ENCODE results near the gene DIP2A. TPM values are rescaled to one million over a fixed set of nuclear protein-coding genes. Genes with fewer than 3 reads are reported as not detected.

DIP2A gene
- total and polyA plus RNA-seq, 2 donors = 11.9 to 53.1 TPM

- H3K4me1 ChIP-seq (ENCODE audit: control insufficient read depth in 2 of 2, insufficient read depth in 2 of 2, low read length in 2 of 2) = peaks cover 0 to 31% of the 10 kb centered on the region in 2 donors
- no peak for DNase-seq (ENCODE audit: low read depth in 6 of 9, low spot score in 9 of 9)
- H3K36me3 ChIP-seq (ENCODE audit: control insufficient read depth in 2 of 2, insufficient read depth in 2 of 2, low read length in 1 of 2) = peaks cover 42 to 57% of the 10 kb centered on the region in 2 donors
- H3K9me3 ChIP-seq (ENCODE audit: control insufficient read depth in 2 of 2, insufficient read depth in 1 of 2, low read length in 1 of 2) = peaks cover 0 to 3% of the 10 kb centered on the region in 2 donors
- WGBS = 98% methylated on average over 18 of the region's 18 CpGs
- H3K27me3 ChIP-seq (ENCODE audit: control insufficient read depth in 2 of 2, insufficient read depth in 1 of 2, low read length in 1 of 2) = no peaks in the 10 kb centered on the region
- H3K4me3 ChIP-seq (ENCODE audit: low read length in 2 of 2) = no peak overlapping the region
- no peak overlapping the region for H3K27ac ChIP-seq (ENCODE audit: low read depth in 1 of 2, low read length in 1 of 2)
Observed at GRCh38 chr21:46549650-46550049, 91.0 kb downstream of the DIP2A start.

- Histone ChIP-seq H3K4me3 (ENCODE audit: low read length in 2 of 2) (no peak overlapping the region), H3K9me3 (ENCODE audit: control insufficient read depth in 2 of 2, insufficient read depth in 1 of 2, low read length in 1 of 2) (peaks cover 0 to 3% of the 10 kb centered on the region in 2 donors), H3K27me3 (ENCODE audit: control insufficient read depth in 2 of 2, insufficient read depth in 1 of 2, low read length in 1 of 2) (no peaks in the 10 kb centered on the region), H3K4me1 (ENCODE audit: control insufficient read depth in 2 of 2, insufficient read depth in 2 of 2, low read length in 2 of 2) (peaks cover 0 to 31% of the 10 kb centered on the region in 2 donors), H3K27ac (ENCODE audit: low read depth in 1 of 2, low read length in 1 of 2) (peak overlapping the region; percentile 73 to 89), H3K36me3 (ENCODE audit: control insufficient read depth in 2 of 2, insufficient read depth in 2 of 2, low read length in 1 of 2) (peaks cover 46 to 59% of the 10 kb centered on the region in 2 donors)
- peak in 5 of 9 donors; percentile 28 to 74 (median 35) for DNase-seq (ENCODE audit: low read depth in 6 of 9, low spot score in 9 of 9)
- WGBS = 49% methylated on average over 12 of the region's 12 CpGs
Observed at GRCh38 chr21:46550116-46550941, 91.6 kb downstream of the DIP2A start.

GRCh38 chr21:46551636-46552241, 93.0 kb downstream of the DIP2A start:
- Histone ChIP-seq H3K9me3 (ENCODE audit: control insufficient read depth in 2 of 2, insufficient read depth in 1 of 2, low read length in 1 of 2) (peaks cover 0 to 3% of the 10 kb centered on the region in 2 donors), H3K27ac (ENCODE audit: low read depth in 1 of 2, low read length in 1 of 2) (peak overlapping the region; percentile 52 to 86), H3K4me1 (ENCODE audit: control insufficient read depth in 2 of 2, insufficient read depth in 2 of 2, low read length in 2 of 2) (peaks cover 0 to 31% of the 10 kb centered on the region in 2 donors), H3K36me3 (ENCODE audit: control insufficient read depth in 2 of 2, insufficient read depth in 2 of 2, low read length in 1 of 2) (peaks cover 40 to 55% of the 10 kb centered on the region in 2 donors), H3K4me3 (ENCODE audit: low read length in 2 of 2) (no peak overlapping the region), H3K27me3 (ENCODE audit: control insufficient read depth in 2 of 2, insufficient read depth in 1 of 2, low read length in 1 of 2) (no peaks in the 10 kb centered on the region)
- WGBS = 67% methylated on average over 24 of the region's 24 CpGs
- DNase-seq (ENCODE audit: low read depth in 6 of 9, low spot score in 9 of 9) = no peak

- H3K4me3 ChIP-seq (ENCODE audit: low read length in 2 of 2) = no peak overlapping the region
- WGBS = 38% methylated on average over 5 of the region's 5 CpGs
- peak overlapping the region; percentile 53 to 86 for H3K27ac ChIP-seq (ENCODE audit: low read depth in 1 of 2, low read length in 1 of 2)
- peaks cover 0 to 3% of the 10 kb centered on the region in 2 donors for H3K9me3 ChIP-seq (ENCODE audit: control insufficient read depth in 2 of 2, insufficient read depth in 1 of 2, low read length in 1 of 2)
- H3K27me3 ChIP-seq (ENCODE audit: control insufficient read depth in 2 of 2, insufficient read depth in 1 of 2, low read length in 1 of 2) = no peaks in the 10 kb centered on the region
- peaks cover 0 to 32% of the 10 kb centered on the region in 2 donors for H3K4me1 ChIP-seq (ENCODE audit: control insufficient read depth in 2 of 2, insufficient read depth in 2 of 2, low read length in 2 of 2)
- peaks cover 44 to 57% of the 10 kb centered on the region in 2 donors for H3K36me3 ChIP-seq (ENCODE audit: control insufficient read depth in 2 of 2, insufficient read depth in 2 of 2, low read length in 1 of 2)
- peak in 6 of 9 donors; percentile 6 to 70 (median 36) for DNase-seq (ENCODE audit: low read depth in 6 of 9, low spot score in 9 of 9)
Observed at GRCh38 chr21:46552274-46552673, 93.6 kb downstream of the DIP2A start.

GRCh38 chr21:46552865-46553379, 94.2 kb downstream of the DIP2A start:
- WGBS = 98% methylated on average over 5 of the region's 5 CpGs
- H3K4me1 ChIP-seq (ENCODE audit: control insufficient read depth in 2 of 2, insufficient read depth in 2 of 2, low read length in 2 of 2) = peaks cover 0 to 38% of the 10 kb centered on the region in 2 donors
- peak overlapping the region; percentile 86 to 89 for H3K27ac ChIP-seq (ENCODE audit: low read depth in 1 of 2, low read length in 1 of 2)
- H3K4me3 ChIP-seq (ENCODE audit: low read length in 2 of 2) = no peak overlapping the region
- peaks cover 0 to 3% of the 10 kb centered on the region in 2 donors for H3K9me3 ChIP-seq (ENCODE audit: control insufficient read depth in 2 of 2, insufficient read depth in 1 of 2, low read length in 1 of 2)
- H3K27me3 ChIP-seq (ENCODE audit: control insufficient read depth in 2 of 2, insufficient read depth in 1 of 2, low read length in 1 of 2) = no peaks in the 10 kb centered on the region
- H3K36me3 ChIP-seq (ENCODE audit: control insufficient read depth in 2 of 2, insufficient read depth in 2 of 2, low read length in 1 of 2) = peaks cover 50 to 63% of the 10 kb centered on the region in 2 donors
- DNase-seq (ENCODE audit: low read depth in 6 of 9, low spot score in 9 of 9) = no peak

- 99% methylated on average over 13 of the region's 13 CpGs for WGBS
- Histone ChIP-seq H3K36me3 (ENCODE audit: control insufficient read depth in 2 of 2, insufficient read depth in 2 of 2, low read length in 1 of 2) (peaks cover 49 to 62% of the 10 kb centered on the region in 2 donors), H3K4me3 (ENCODE audit: low read length in 2 of 2) (no peak overlapping the region), H3K27ac (ENCODE audit: low read depth in 1 of 2, low read length in 1 of 2) (no peak overlapping the region), H3K27me3 (ENCODE audit: control insufficient read depth in 2 of 2, insufficient read depth in 1 of 2, low read length in 1 of 2) (no peaks in the 10 kb centered on the region), H3K9me3 (ENCODE audit: control insufficient read depth in 2 of 2, insufficient read depth in 1 of 2, low read length in 1 of 2) (no peaks in the 10 kb centered on the region), H3K4me1 (ENCODE audit: control insufficient read depth in 2 of 2, insufficient read depth in 2 of 2, low read length in 2 of 2) (peaks cover 0 to 48% of the 10 kb centered on the region in 2 donors)
- DNase-seq (ENCODE audit: low read depth in 6 of 9, low spot score in 9 of 9) = no peak
Observed at GRCh38 chr21:46553993-46554392, 95.3 kb downstream of the DIP2A start.

- Histone ChIP-seq H3K36me3 (ENCODE audit: control insufficient read depth in 2 of 2, insufficient read depth in 2 of 2, low read length in 1 of 2) (peaks cover 54 to 60% of the 10 kb centered on the region in 2 donors), H3K27me3 (ENCODE audit: control insufficient read depth in 2 of 2, insufficient read depth in 1 of 2, low read length in 1 of 2) (no peaks in the 10 kb centered on the region), H3K9me3 (ENCODE audit: control insufficient read depth in 2 of 2, insufficient read depth in 1 of 2, low read length in 1 of 2) (no peaks in the 10 kb centered on the region), H3K4me3 (ENCODE audit: low read length in 2 of 2) (no peak overlapping the region), H3K27ac (ENCODE audit: low read depth in 1 of 2, low read length in 1 of 2) (no peak overlapping the region), H3K4me1 (ENCODE audit: control insufficient read depth in 2 of 2, insufficient read depth in 2 of 2, low read length in 2 of 2) (peaks cover 0 to 53% of the 10 kb centered on the region in 2 donors)
- 96% methylated on average over 30 of the region's 30 CpGs for WGBS
- no peak for DNase-seq (ENCODE audit: low read depth in 6 of 9, low spot score in 9 of 9)
Observed at GRCh38 chr21:46554431-46555224, 95.9 kb downstream of the DIP2A start.

- Histone ChIP-seq H3K27me3 (ENCODE audit: control insufficient read depth in 2 of 2, insufficient read depth in 1 of 2, low read length in 1 of 2) (no peaks in the 10 kb centered on the region), H3K27ac (ENCODE audit: low read depth in 1 of 2, low read length in 1 of 2) (no peak overlapping the region), H3K4me1 (ENCODE audit: control insufficient read depth in 2 of 2, insufficient read depth in 2 of 2, low read length in 2 of 2) (peaks cover 0 to 53% of the 10 kb centered on the region in 2 donors), H3K4me3 (ENCODE audit: low read length in 2 of 2) (no peak overlapping the region), H3K9me3 (ENCODE audit: control insufficient read depth in 2 of 2, insufficient read depth in 1 of 2, low read length in 1 of 2) (no peaks in the 10 kb centered on the region), H3K36me3 (ENCODE audit: control insufficient read depth in 2 of 2, insufficient read depth in 2 of 2, low read length in 1 of 2) (peaks cover 55 to 56% of the 10 kb centered on the region in 2 donors)
- WGBS = 97% methylated on average over 9 of the region's 9 CpGs
- no peak for DNase-seq (ENCODE audit: low read depth in 6 of 9, low spot score in 9 of 9)
Observed at GRCh38 chr21:46555225-46555617, 96.5 kb downstream of the DIP2A start.
